Small intestine (tissue), 7 donors: ENCODE results near the gene AATK. TPM values are rescaled to one million over a fixed set of nuclear protein-coding genes. Genes with fewer than 3 reads are reported as not detected.

Source experiments
- DNase-seq, 2 donors: peaks; one replicate each; pipeline versions ENCODE4 v3.0.0 to v3.0.0-alpha.2; 2013
- FAIRE-seq: peaks from 2 replicates; lab custom pipeline; 2012; peaks lifted over from hg19 to GRCh38; lab: Jason Lieb, UNC
- H3K27ac ChIP-seq, 3 donors: one replicate each; pipeline ENCODE4 v1.5.1; 2013; ENCODE audit warnings: low read length in 2 of 3, mild to moderate bottlenecking in 2 of 3, control low read depth in 1 of 3, inconsistent platforms in 1 of 3, low read depth in 1 of 3, moderate library complexity in 1 of 3
- H3K27me3 ChIP-seq, 3 donors: one replicate each; pipeline ENCODE4 v1.6.1; 2013; ENCODE audit warnings: low read length in 3 of 3, inconsistent platforms in 1 of 3; ENCODE audit not compliant: control insufficient read depth in 3 of 3, insufficient read depth in 3 of 3
- H3K36me3 ChIP-seq, 3 donors: one replicate each; pipeline ENCODE4 v1.6.1; 2013; ENCODE audit warnings: low read length in 3 of 3, inconsistent platforms in 1 of 3, low read depth in 1 of 3, mild to moderate bottlenecking in 1 of 3, moderate library complexity in 1 of 3; ENCODE audit not compliant: control insufficient read depth in 3 of 3, insufficient read depth in 2 of 3
- H3K4me1 ChIP-seq, 3 donors: one replicate each; pipeline ENCODE4 v1.6.1; 2013; ENCODE audit warnings: low read length in 2 of 3, inconsistent platforms in 1 of 3, low read depth in 1 of 3, mild to moderate bottlenecking in 1 of 3, moderate library complexity in 1 of 3; ENCODE audit not compliant: control insufficient read depth in 3 of 3, insufficient read depth in 2 of 3
- H3K4me3 ChIP-seq, 3 donors: one replicate each; pipeline ENCODE4 v1.5.1; 2013; ENCODE audit warnings: low read length in 3 of 3, control low read depth in 1 of 3, inconsistent platforms in 1 of 3, low read depth in 1 of 3, mild to moderate bottlenecking in 1 of 3, moderate library complexity in 1 of 3
- H3K9me3 ChIP-seq, 2 donors: one replicate each; pipeline ENCODE4 v1.6.1; 2013; ENCODE audit warnings: low read depth in 1 of 2, low read length in 1 of 2; ENCODE audit not compliant: control insufficient read depth in 2 of 2, insufficient read depth in 1 of 2
- WGBS, 3 donors: extraction: QIAGEN DNeasy Blood & Tissue Kit; methylation state at CpG; one replicate each; pipeline ENCODE4 v1.1.7; 2013; 5-methylcytosine and 5-hydroxymethylcytosine counted together
- polyA plus RNA-seq, 4 donors: library from polyadenylated mRNA; stranded (reverse) in 3 of 4; unstranded in 1 of 4; fragments of 200-250 nt in 3 of 4; fragments of 120-200 nt in 1 of 4; gene quantifications; one replicate each; pipeline versions ENCODE4 v1.2.1 to v1.2.3, GENCODE V29; 2013
- donor health status: healthy with polysubstance abuse.
- donor health status: control.
- donor health status: control.
- donor health status: Bipolar disorder and iron deficiency.
- donor health status: healthy.

The AATK gene
- polyA plus RNA-seq, 4 donors, result 33.1 to 118 (median 95.7) TPM

DNA sequence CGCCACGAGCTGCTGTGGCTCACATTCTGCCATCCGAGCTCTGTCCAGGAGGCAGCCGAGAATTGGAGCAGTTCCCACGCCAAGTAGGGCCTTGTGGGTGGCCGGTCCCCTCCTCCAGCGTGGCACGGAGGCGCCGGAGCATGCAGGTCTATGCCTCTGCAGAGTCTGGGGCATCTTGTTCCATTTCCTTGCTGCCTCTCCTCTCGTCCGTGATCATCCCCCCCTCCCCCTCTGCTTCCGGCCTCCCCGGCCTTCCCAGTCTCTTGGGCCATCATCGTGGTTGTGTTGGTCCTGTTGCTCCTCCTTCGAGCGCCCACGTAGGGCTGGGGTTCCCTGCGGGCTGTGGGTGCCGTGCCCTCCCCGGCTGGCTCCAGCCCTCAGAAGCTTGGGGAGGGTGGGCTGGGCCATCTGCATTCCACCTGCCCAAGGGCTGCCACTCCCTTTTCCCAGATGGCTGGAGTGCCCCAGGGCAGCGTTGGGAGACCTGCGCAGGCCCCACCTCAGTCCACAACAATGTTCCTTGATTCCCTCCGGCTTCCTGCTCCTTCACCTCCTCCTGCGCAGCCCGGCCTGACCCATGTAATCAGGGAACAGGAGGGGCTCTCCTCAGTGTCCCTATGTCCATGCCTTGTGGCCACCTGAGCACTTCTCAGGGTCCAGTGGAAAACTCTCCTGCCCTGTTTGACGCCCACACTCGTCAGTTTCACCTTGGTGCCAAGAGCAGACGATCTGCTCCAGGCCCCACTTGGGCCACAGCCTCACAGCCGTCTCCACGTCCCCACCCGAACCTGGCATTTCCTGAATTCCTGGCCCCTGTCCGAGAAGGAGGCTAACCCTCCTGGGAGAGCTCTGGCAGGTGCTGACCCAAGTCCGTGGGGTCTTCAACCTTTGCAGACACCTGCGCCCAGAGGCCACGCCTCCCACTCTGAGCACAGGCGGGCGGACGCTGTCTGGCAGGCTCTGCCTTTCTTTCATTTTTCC, 94.0 kb downstream of the AATK start:
- Histone ChIP-seq H3K36me3 (peaks cover 0 to 20% (median 0%) of the 10 kb centered on the region in 3 donors), H3K4me3 (no peak overlapping the region), H3K27me3 (no peaks in the 10 kb centered on the region), H3K9me3 (no peaks in the 10 kb centered on the region), H3K4me1 (no peaks in the 10 kb centered on the region), H3K27ac (no peak overlapping the region)
- DNase-seq (no peak), FAIRE-seq (no peak)
- WGBS, 3 donors, result 63 to 78% (median 71%) methylated on average over 38 to 39 of the region's 39 CpGs

- Histone ChIP-seq H3K4me3 (no peak overlapping the region), H3K36me3 (peaks cover 0 to 24% (median 0%) of the 10 kb centered on the region in 3 donors), H3K27me3 (no peaks in the 10 kb centered on the region), H3K9me3 (no peaks in the 10 kb centered on the region), H3K27ac (no peak overlapping the region), H3K4me1 (peaks cover 0 to 2% (median 0%) of the 10 kb centered on the region in 3 donors)
- DNase-seq (no peak), FAIRE-seq (no peak)
- WGBS, 3 donors, result 84 to 89% (median 86%) methylated on average over 23 to 25 of the region's 25 CpGs
Measured at GRCh38 chr17:81070541-81071246, 95.3 kb downstream of the AATK start.

- FAIRE-seq, result no peak
- DNase-seq, result peak in 1 of 2 donors; percentile 61
- H3K9me3 ChIP-seq, result no peaks in the 10 kb centered on the region
- no peak overlapping the region for H3K27ac ChIP-seq
- 49 to 89% (median 64%) methylated on average over 22 to 23 of the region's 23 CpGs for WGBS, 3 donors
- peaks cover 0 to 24% (median 0%) of the 10 kb centered on the region in 3 donors for H3K36me3 ChIP-seq
- H3K27me3 ChIP-seq, result no peaks in the 10 kb centered on the region
- H3K4me1 ChIP-seq, result peaks cover 0 to 10% (median 0%) of the 10 kb centered on the region in 3 donors
- H3K4me3 ChIP-seq, result no peak overlapping the region
Measured at GRCh38 chr17:81069135-81069645, 96.8 kb downstream of the AATK start.

GRCh38 chr17:81068411-81069134, 97.4 kb downstream of the AATK start:
- WGBS, 3 donors, result 67 to 91% (median 78%) methylated on average over 26 of the region's 26 CpGs
- H3K27me3 ChIP-seq, result no peaks in the 10 kb centered on the region
- peaks cover 0 to 26% (median 0%) of the 10 kb centered on the region in 3 donors for H3K36me3 ChIP-seq
- no peak overlapping the region for H3K27ac ChIP-seq
- peaks cover 0 to 10% (median 0%) of the 10 kb centered on the region in 3 donors for H3K4me1 ChIP-seq
- H3K9me3 ChIP-seq, result no peaks in the 10 kb centered on the region
- no peak overlapping the region for H3K4me3 ChIP-seq
- no peak for DNase-seq
- FAIRE-seq, result no peak

GRCh38 chr17:81067391-81067811, 98.6 kb downstream of the AATK start:
- Histone ChIP-seq H3K4me3 (no peak overlapping the region), H3K9me3 (no peaks in the 10 kb centered on the region), H3K27me3 (no peaks in the 10 kb centered on the region), H3K36me3 (peaks cover 0 to 29% (median 0%) of the 10 kb centered on the region in 3 donors), H3K4me1 (peaks cover 0 to 10% (median 0%) of the 10 kb centered on the region in 3 donors), H3K27ac (no peak overlapping the region)
- 85 to 94% (median 90%) methylated on average over 20 of the region's 20 CpGs for WGBS, 3 donors
- FAIRE-seq, result no peak
- no peak for DNase-seq

Other genes starting within 250 kb of the AATK start
- 10 to 100 TPM; 20.0 to 35.8 (median 31.8) TPM for gene CHMP6, start 174.4 kb downstream of the AATK start, polyA plus RNA-seq
- gene BAIAP2, start 131.1 kb downstream of the AATK start, polyA plus RNA-seq, result 10 to 100 TPM in 2 of 4 donors, 1 to 10 TPM in 2; 1.8 to 14.5 (median 7.5) TPM
- under 1 TPM in 1 of 4 donors, not detected in 3; 0.31 TPM for gene PVALEF, start 714 bp downstream of the AATK start, polyA plus RNA-seq
- 1 to 10 TPM; 4.0 to 8.8 (median 6.6) TPM for gene CEP131, start 56.7 kb upstream of the AATK start, polyA plus RNA-seq
- gene TEPSIN, start 72.8 kb upstream of the AATK start, polyA plus RNA-seq, result 10 to 100 TPM; 19.3 to 89.9 (median 36.0) TPM
- 10 to 100 TPM; 25.9 to 39.5 (median 35.7) TPM for gene NDUFAF8, start 73.1 kb upstream of the AATK start, polyA plus RNA-seq
- gene SLC38A10, start 129.1 kb upstream of the AATK start, polyA plus RNA-seq, result 100 to 1,000 TPM in 1 of 4 donors, 10 to 100 TPM in 3; 48.4 to 107 (median 79.2) TPM
- 10 to 100 TPM in 2 of 4 donors, 1 to 10 TPM in 2; 2.2 to 26.9 (median 9.8) TPM for gene BAHCC1, start 229.2 kb upstream of the AATK start, polyA plus RNA-seq